ENCODE data around the gene DHCR7. TPM values are rescaled to one million over a fixed set of nuclear protein-coding genes. Genes with fewer than 3 reads are reported as not detected.
A peak's percentile ranks its signal among the peaks of the same experiment; 100 is the strongest.

Gene DHCR7
- total RNA-seq, 1 experiment from 2014 or later, result 371 TPM

- H3K36me3 Mint-ChIP-seq (ENCODE audit: insufficient read depth, unreplicated experiment), result peaks cover 62% of the 10 kb centered on the region
- H3K36me3 ChIP-seq (ENCODE audit: control insufficient read depth, insufficient read depth, low read length), result peaks cover 11% of the 10 kb centered on the region; the same call in 1 of the 2 replicates
Observed at GRCh38 chr11:71485063-71485399, 36.8 kb upstream of the DHCR7 start.

GRCh38 chr11:71484248-71485062 lies 36.3 kb upstream of the DHCR7 start:
- H3K4me1 ChIP-seq, result peaks cover 45% of the 10 kb centered on the region
- BruUV-seq (replicated peaks), result no TSS peak
- H3K27me3 ChIP-seq (replicated peaks; ENCODE audit: control insufficient read depth, insufficient read depth, low read length), result no peaks in the 10 kb centered on the region
- POLR2A ChIA-PET, result no interaction called here
- H3K27me3 Mint-ChIP-seq (ENCODE audit: insufficient read depth, unreplicated experiment), result no peaks in the 10 kb centered on the region
- H3K27ac Mint-ChIP-seq (ENCODE audit: unreplicated experiment), result no peak overlapping the region
- CTCF ChIA-PET, result no interaction called here
- no peaks in the 10 kb centered on the region for H3K9me3 ChIP-seq
- H3K4me3 Mint-ChIP-seq (ENCODE audit: unreplicated experiment), result no peak overlapping the region
- no peaks in the 10 kb centered on the region for H3K9me3 Mint-ChIP-seq (ENCODE audit: unreplicated experiment)
- no peak for TF ChIP-seq CTCF (IDR thresholded peaks at IDR 0.05; ENCODE audit: insufficient read depth in 1 of 2, low read depth in 1 of 2, low read length in 1 of 2, severe bottlenecking in 1 of 2, unreplicated experiment in 1 of 2)
- H3K36me3 Mint-ChIP-seq (ENCODE audit: insufficient read depth, unreplicated experiment), result peaks cover 65% of the 10 kb centered on the region
- peaks cover 44% of the 10 kb centered on the region for H3K4me1 Mint-ChIP-seq (ENCODE audit: low read depth, unreplicated experiment)
- intact Hi-C loops (cut with micrococcal nuclease; ENCODE audit: unreplicated experiment), result no loop called here
- DNase-seq, result peak in 1 of 2 experiments; percentile 38
- no peak overlapping the region for H3K4me3 ChIP-seq (ENCODE audit: low read depth, low read length)
- peaks cover 9% of the 10 kb centered on the region; the same call in 1 of the 2 replicates for H3K36me3 ChIP-seq (ENCODE audit: control insufficient read depth, insufficient read depth, low read length)

More at GRCh38 chr11:71485063-71485399, 36.8 kb upstream of the DHCR7 start:
- H3K9me3 Mint-ChIP-seq (ENCODE audit: unreplicated experiment), result no peaks in the 10 kb centered on the region
- H3K27me3 ChIP-seq (replicated peaks; ENCODE audit: control insufficient read depth, insufficient read depth, low read length), result no peaks in the 10 kb centered on the region
- peaks cover 44% of the 10 kb centered on the region for H3K4me1 ChIP-seq
- H3K4me3 ChIP-seq (ENCODE audit: low read depth, low read length), result no peak overlapping the region
- TF ChIP-seq CTCF (IDR thresholded peaks at IDR 0.05; ENCODE audit: insufficient read depth in 1 of 2, low read depth in 1 of 2, low read length in 1 of 2, severe bottlenecking in 1 of 2, unreplicated experiment in 1 of 2), result no peak
- H3K9me3 ChIP-seq, result no peaks in the 10 kb centered on the region
- peaks cover 40% of the 10 kb centered on the region for H3K4me1 Mint-ChIP-seq (ENCODE audit: low read depth, unreplicated experiment)
- no peak overlapping the region for H3K27ac Mint-ChIP-seq (ENCODE audit: unreplicated experiment)
- DNase-seq, result no peak
- no peak overlapping the region for H3K4me3 Mint-ChIP-seq (ENCODE audit: unreplicated experiment)
- CTCF ChIA-PET, result no interaction called here
- POLR2A ChIA-PET, result no interaction called here
- intact Hi-C loops (cut with micrococcal nuclease; ENCODE audit: unreplicated experiment), result no loop called here
- no peaks in the 10 kb centered on the region for H3K27me3 Mint-ChIP-seq (ENCODE audit: insufficient read depth, unreplicated experiment)
- no TSS peak for BruUV-seq (replicated peaks)

GRCh38 chr11:71483692-71484091 lies 35.5 kb upstream of the DHCR7 start:
- H3K36me3 ChIP-seq (ENCODE audit: control insufficient read depth, insufficient read depth, low read length), result peaks cover 9% of the 10 kb centered on the region; the same call in 1 of the 2 replicates
- H3K4me1 Mint-ChIP-seq (ENCODE audit: low read depth, unreplicated experiment), result peaks cover 37% of the 10 kb centered on the region
- H3K9me3 ChIP-seq, result no peaks in the 10 kb centered on the region
- DNase-seq, result no peak
- intact Hi-C loops (cut with micrococcal nuclease; ENCODE audit: unreplicated experiment), result no loop called here
- H3K27me3 Mint-ChIP-seq (ENCODE audit: insufficient read depth, unreplicated experiment), result no peaks in the 10 kb centered on the region
- CTCF ChIA-PET, result no interaction called here
- H3K4me3 Mint-ChIP-seq (ENCODE audit: unreplicated experiment), result no peak overlapping the region
- H3K27me3 ChIP-seq (replicated peaks; ENCODE audit: control insufficient read depth, insufficient read depth, low read length), result no peaks in the 10 kb centered on the region
- H3K36me3 Mint-ChIP-seq (ENCODE audit: insufficient read depth, unreplicated experiment), result peaks cover 66% of the 10 kb centered on the region
- H3K4me1 ChIP-seq, result peaks cover 38% of the 10 kb centered on the region
- no TSS peak for BruUV-seq (replicated peaks)
- no peak overlapping the region for H3K4me3 ChIP-seq (ENCODE audit: low read depth, low read length)
- POLR2A ChIA-PET, result no interaction called here
- H3K27ac Mint-ChIP-seq (ENCODE audit: unreplicated experiment), result no peak overlapping the region
- H3K9me3 Mint-ChIP-seq (ENCODE audit: unreplicated experiment), result no peaks in the 10 kb centered on the region
- TF ChIP-seq CTCF (IDR thresholded peaks at IDR 0.05; ENCODE audit: insufficient read depth in 1 of 2, low read depth in 1 of 2, low read length in 1 of 2, severe bottlenecking in 1 of 2, unreplicated experiment in 1 of 2), result no peak
